ENCODE results near the gene FAM162B.

GRCh38 chr6:116772450-116772849, 6.9 kb upstream of the FAM162B start:
- no peak for TF ChIP-seq POLR2A (IDR thresholded peaks at IDR 0.05; ENCODE audit: low read depth, low read length)
- no peak for TF ChIP-seq TAF1 (IDR thresholded peaks at IDR 0.05; ENCODE audit: low read depth, low read length)
- no peak for TF ChIP-seq POLR2AphosphoS5 (IDR thresholded peaks at IDR 0.05; ENCODE audit: low read depth, low read length)
- no peak for TF ChIP-seq PAX5 (IDR thresholded peaks at IDR 0.05; ENCODE audit: insufficient read depth, low read length, severe bottlenecking)
- TF ChIP-seq SPI1 (IDR thresholded peaks at IDR 0.05; ENCODE audit: low read depth, low read length) = no peak
